ENCODE results near the gene KCNQ1.

DNA sequence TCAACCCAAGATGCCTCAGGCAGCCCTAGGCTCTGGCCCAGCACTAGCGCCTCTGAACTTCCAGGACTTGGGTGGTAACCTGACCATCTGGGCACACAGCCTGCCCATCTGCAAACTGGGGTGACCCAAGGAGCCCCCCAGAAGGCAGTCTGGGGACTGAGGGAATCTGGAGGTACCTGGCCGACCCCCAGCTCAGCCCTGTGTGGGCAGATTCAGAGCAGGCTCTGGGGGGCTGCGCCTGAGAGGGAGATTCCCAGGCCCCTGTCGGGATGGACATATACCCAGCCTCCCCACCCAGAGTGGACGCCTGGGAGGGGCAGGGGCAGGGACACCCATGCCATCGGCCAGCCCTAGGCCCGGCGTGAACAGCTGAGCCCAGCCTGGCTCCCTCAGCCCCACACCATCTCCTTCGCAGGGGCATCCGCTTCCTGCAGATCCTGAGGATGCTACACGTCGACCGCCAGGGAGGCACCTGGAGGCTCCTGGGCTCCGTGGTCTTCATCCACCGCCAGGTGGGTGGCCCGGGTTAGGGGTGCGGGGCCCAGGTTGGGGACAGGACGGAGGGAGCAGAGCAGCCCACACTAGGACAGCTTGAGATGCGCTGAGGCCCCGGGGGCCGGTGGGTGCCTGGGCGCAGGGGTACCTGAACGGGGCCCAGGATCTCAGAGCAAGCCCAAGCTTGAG lies 126.9 kb downstream of the KCNQ1 start:
- no peak for TF ChIP-seq CTCF (IDR thresholded peaks at IDR 0.05)
- TF ChIP-seq, protein P1, sequence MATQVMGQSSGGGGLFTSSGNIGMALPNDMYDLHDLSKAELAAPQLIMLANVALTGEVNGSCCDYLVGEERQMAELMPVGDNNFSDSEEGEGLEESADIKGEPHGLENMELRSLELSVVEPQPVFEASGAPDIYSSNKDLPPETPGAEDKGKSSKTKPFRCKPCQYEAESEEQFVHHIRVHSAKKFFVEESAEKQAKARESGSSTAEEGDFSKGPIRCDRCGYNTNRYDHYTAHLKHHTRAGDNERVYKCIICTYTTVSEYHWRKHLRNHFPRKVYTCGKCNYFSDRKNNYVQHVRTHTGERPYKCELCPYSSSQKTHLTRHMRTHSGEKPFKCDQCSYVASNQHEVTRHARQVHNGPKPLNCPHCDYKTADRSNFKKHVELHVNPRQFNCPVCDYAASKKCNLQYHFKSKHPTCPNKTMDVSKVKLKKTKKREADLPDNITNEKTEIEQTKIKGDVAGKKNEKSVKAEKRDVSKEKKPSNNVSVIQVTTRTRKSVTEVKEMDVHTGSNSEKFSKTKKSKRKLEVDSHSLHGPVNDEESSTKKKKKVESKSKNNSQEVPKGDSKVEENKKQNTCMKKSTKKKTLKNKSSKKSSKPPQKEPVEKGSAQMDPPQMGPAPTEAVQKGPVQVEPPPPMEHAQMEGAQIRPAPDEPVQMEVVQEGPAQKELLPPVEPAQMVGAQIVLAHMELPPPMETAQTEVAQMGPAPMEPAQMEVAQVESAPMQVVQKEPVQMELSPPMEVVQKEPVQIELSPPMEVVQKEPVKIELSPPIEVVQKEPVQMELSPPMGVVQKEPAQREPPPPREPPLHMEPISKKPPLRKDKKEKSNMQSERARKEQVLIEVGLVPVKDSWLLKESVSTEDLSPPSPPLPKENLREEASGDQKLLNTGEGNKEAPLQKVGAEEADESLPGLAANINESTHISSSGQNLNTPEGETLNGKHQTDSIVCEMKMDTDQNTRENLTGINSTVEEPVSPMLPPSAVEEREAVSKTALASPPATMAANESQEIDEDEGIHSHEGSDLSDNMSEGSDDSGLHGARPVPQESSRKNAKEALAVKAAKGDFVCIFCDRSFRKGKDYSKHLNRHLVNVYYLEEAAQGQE (IDR thresholded peaks at IDR 0.05; ENCODE audit: low read depth, low read length): no peak
- TF ChIP-seq POLR2AphosphoS5 (IDR thresholded peaks at IDR 0.05; ENCODE audit: low read depth, low read length): no peak
- TF ChIP-seq RFX5 (IDR thresholded peaks at IDR 0.05; ENCODE audit: low read length): no peak
- TF ChIP-seq NRF1 (IDR thresholded peaks at IDR 0.05; ENCODE audit: low read depth, low read length): no peak
- no peak for TF ChIP-seq TEAD4 (IDR thresholded peaks at IDR 0.05; ENCODE audit: borderline replicate concordance, insufficient read depth)
- no peak for TF ChIP-seq TAF1 (IDR thresholded peaks at IDR 0.05; ENCODE audit: borderline replicate concordance, low read depth, low read length)
- TF ChIP-seq MXI1 (IDR thresholded peaks at IDR 0.05; ENCODE audit: low read depth, low read length): no peak

All from SK-N-SH (cell line).